ENCODE results near the gene TBC1D24.

GRCh38 chr16:2516391-2517240 is 41.7 kb downstream of the TBC1D24 start:
- TF ChIP-seq CTCF (conservative IDR thresholded peaks at IDR 0.05) (no peak), ZFX (IDR thresholded peaks at IDR 0.05) (no peak)

Measured in C4-2B (cell line).